ENCODE measurements around the gene NOTUM. TPM values are rescaled to one million over a fixed set of nuclear protein-coding genes. Genes with fewer than 3 reads are reported as not detected.

Gene NOTUM
- total and polyA plus RNA-seq, 10 of the 15 experiments (the other 5 are each of a cell fraction or from before 2014, with no cell fraction given), result 0.04 to 0.13 TPM; not detected in 8

- no peak for TF ChIP-seq CUX1 (IDR thresholded peaks at IDR 0.05; ENCODE audit: insufficient replicate concordance, low read depth, low read length)
- TF ChIP-seq ZBED1 (IDR thresholded peaks at IDR 0.05; ENCODE audit: borderline replicate concordance), result no peak
- TF ChIP-seq FOS (IDR thresholded peaks at IDR 0.05; ENCODE audit: borderline replicate concordance, extremely low read depth, insufficient read length), result no peak
Observed at GRCh38 chr17:81934098-81934757, 26.8 kb downstream of the NOTUM start (continued).

GRCh38 chr17:81933178-81933699, 27.7 kb downstream of the NOTUM start:
- Histone ChIP-seq H4K20me1 (ENCODE audit: control insufficient read depth, insufficient read depth) (no peaks in the 10 kb centered on the region), H3K9ac (ENCODE audit: control insufficient read depth, insufficient read depth, low read length) (no peak overlapping the region), H3K9me3 (replicated peaks; ENCODE audit: control insufficient read depth, insufficient read depth, low read length) (no peaks in the 10 kb centered on the region), H3K27me3 (replicated peaks in 1 of 2; ENCODE audit: control insufficient read depth in 2 of 2, insufficient read depth in 2 of 2, low read length in 1 of 2) (no peaks in the 10 kb centered on the region), H3K4me1 (ENCODE audit: control insufficient read depth, insufficient read depth, low read length) (peaks cover 17% of the 10 kb centered on the region), H3K79me2 (ENCODE audit: control insufficient read depth, insufficient read depth, low read length) (peaks cover 10% of the 10 kb centered on the region), H3K4me3 (no peak overlapping the region), H3K4me2 (ENCODE audit: control insufficient read depth, insufficient read depth) (no peak overlapping the region), H3K27ac (ENCODE audit: control insufficient read depth, insufficient read depth) (no peak overlapping the region), H3K36me3 (ENCODE audit: control insufficient read depth in 2 of 2, insufficient read depth in 2 of 2, low read length in 1 of 2) (peaks cover 0 to 2% of the 10 kb centered on the region in 2 experiments; a peak in 1 of 4 replicates), H2AFZ (ENCODE audit: control insufficient read depth, low read depth, low read length) (no peak overlapping the region)
- ChIA-PET RAD21 (ENCODE audit: unreplicated experiment) (no interaction called here), POLR2A (no interaction called here), SMC1A (ENCODE audit: uncharacterized antibody, unreplicated experiment) (no interaction called here), CTCF (no interaction called here)
- TF ChIP-seq ZBTB4 (CRISPR knock-in tag; IDR thresholded peaks at IDR 0.05) (no peak), POLR2A (IDR thresholded peaks at IDR 0.05; ENCODE audit: low read depth, low read length) (0 out of 2 replicates have a peak, but pooled peaks have one; percentile 16), KAT2A (conservative IDR thresholded peaks at IDR 0.05; ENCODE audit: control insufficient read depth, low read depth, low read length) (no peak), IRF4 (IDR thresholded peaks at IDR 0.05; ENCODE audit: low read depth, low read length) (no peak)
- no TSS peak for BruUV-seq (replicated peaks)
- FAIRE-seq (no peak), DNase-seq (ENCODE audit: low read depth, low spot score) (no peak), ATAC-seq (no peak)
- intact Hi-C loops (cut with micrococcal nuclease; ENCODE audit: unreplicated experiment), result no loop called here
- 83% methylated on average over 13 of the region's 14 CpGs for WGBS (ENCODE audit: insufficient coverage, insufficient replicate concordance, low lambda C conversion rate, missing lambda C conversion rate)
- in situ Hi-C loops (cut with MboI), result no loop called here
